Adipocyte (in vitro differentiated cells): ENCODE results near the gene SLC12A9.
"Not testable (repeated sequence)": the region's sequence is repeated elsewhere in the genome, so short reads cannot be mapped to it uniquely, and the experiment has no call there.

ENCODE experiments used
- DNase-seq: peaks from one replicate; pipeline ENCODE4 v3.0.0-alpha.2; 2015; ENCODE audit warnings: low read depth
- H3K27me3 ChIP-seq: replicated peaks from 2 replicates; pipeline ENCODE4 v1.7.0; 2013; ENCODE audit warnings: mild to moderate bottlenecking, low read length, moderate library complexity; ENCODE audit not compliant: control insufficient read depth, insufficient read depth
- H3K36me3 ChIP-seq: 2 replicates; pipeline ENCODE4 v1.7.0; 2013; ENCODE audit warnings: low read length, mild to moderate bottlenecking, moderate library complexity; ENCODE audit not compliant: control insufficient read depth, insufficient read depth, severe bottlenecking
- H3K4me1 ChIP-seq: 2 replicates; pipeline ENCODE4 v1.7.0; 2013; ENCODE audit warnings: mild to moderate bottlenecking, low read length, moderate library complexity; ENCODE audit not compliant: control insufficient read depth, insufficient read depth
- H3K4me3 ChIP-seq: 2 replicates; pipeline ENCODE4 v1.7.0; 2013; ENCODE audit warnings: mild to moderate bottlenecking, low read length, moderate library complexity
- H3K9ac ChIP-seq: 2 replicates; pipeline ENCODE4 v1.7.0; 2013; ENCODE audit warnings: mild to moderate bottlenecking, low read length, moderate library complexity
- H3K9me3 ChIP-seq: 2 replicates; pipeline ENCODE4 v1.7.0; 2013; ENCODE audit warnings: mild to moderate bottlenecking, low read length, moderate library complexity; ENCODE audit not compliant: control insufficient read depth

SLC12A9 gene

DNA sequence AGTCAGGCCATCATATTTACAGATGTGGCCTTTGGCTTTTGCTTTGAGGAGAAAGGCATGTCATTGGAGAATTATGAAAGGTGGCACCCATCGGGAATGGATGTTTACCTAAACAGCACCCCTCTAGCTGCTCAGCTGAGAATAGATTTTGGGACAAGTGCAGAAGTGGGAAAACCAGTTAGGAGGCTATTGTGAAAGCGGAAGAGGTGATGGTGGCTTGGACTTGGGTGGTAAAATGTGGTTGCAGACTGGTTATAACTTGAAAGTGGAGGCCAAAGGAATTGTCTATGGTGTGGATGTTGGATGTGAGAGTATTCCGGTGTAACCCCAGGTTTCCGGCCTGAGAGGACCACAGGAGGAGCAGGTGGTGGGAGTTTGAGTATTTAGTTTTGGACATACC is 5.2 kb upstream of the SLC12A9 start:
- no peak overlapping the region for H3K9ac ChIP-seq
- H3K4me3 ChIP-seq: no peak overlapping the region
- peaks cover 2% of the 10 kb centered on the region for H3K4me1 ChIP-seq
- no peaks in the 10 kb centered on the region for H3K36me3 ChIP-seq
- no peaks in the 10 kb centered on the region for H3K27me3 ChIP-seq
- no peaks in the 10 kb centered on the region for H3K9me3 ChIP-seq
- no peak for DNase-seq

DNA sequence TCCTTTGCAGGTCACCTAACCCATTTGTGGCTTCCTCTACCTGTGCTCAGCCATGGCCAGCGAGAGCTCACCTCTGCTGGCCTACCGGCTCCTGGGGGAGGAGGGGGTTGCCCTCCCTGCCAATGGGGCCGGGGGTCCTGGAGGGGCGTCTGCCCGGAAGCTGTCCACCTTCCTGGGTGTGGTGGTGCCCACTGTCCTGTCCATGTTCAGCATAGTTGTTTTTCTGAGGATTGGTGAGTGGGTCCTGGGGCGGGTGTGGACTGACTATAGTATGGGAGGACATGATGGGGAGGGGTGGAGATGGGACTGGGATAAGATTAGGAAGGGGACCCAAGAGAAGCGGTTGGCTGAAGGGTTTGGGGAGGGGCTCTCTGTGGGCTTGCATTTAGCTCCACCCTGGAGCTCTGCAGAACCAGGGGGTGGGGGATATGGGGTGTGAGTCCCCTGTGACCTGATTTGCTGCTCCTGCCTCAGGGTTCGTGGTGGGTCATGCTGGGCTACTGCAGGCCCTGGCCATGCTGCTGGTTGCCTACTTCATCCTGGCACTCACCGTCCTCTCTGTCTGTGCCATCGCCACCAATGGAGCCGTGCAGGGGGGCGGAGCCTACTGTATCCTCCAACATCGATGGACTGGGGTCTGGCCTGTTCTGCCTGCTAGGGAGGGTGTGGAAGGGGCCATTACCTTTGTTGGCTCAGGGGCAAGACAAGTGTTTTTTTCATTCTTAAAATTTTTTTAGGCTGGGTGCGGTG is 1.8 kb downstream of the SLC12A9 start:
- H3K4me1 ChIP-seq: peaks cover 8% of the 10 kb centered on the region
- no peak overlapping the region for H3K9ac ChIP-seq
- DNase-seq: no peak
- no peaks in the 10 kb centered on the region for H3K36me3 ChIP-seq
- no peaks in the 10 kb centered on the region for H3K27me3 ChIP-seq
- no peaks in the 10 kb centered on the region for H3K9me3 ChIP-seq
- no peak overlapping the region for H3K4me3 ChIP-seq

DNA sequence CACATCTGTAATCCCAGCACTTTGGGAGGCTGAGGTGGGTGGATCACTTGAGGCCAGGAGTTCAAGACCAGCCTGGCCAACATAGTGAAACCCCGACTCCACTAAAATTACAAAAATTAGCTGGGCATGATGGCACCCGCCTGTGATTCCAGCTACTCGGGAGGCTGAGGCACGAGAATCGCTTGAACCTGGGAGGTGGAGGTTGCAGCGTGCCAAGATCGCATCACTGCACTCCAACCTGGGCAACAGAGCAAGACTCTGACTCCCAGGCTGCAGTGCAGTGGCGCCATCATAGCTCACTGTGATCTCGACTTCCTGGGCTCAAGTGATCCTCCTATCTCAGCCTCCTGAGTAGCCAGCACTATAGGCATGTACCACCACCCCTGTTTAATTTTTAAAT is 2.4 kb downstream of the SLC12A9 start:
- not testable (repeated sequence) for H3K4me3 ChIP-seq, H3K9ac ChIP-seq, H3K36me3 ChIP-seq, DNase-seq, H3K4me1 ChIP-seq, H3K9me3 ChIP-seq, H3K27me3 ChIP-seq

DNA sequence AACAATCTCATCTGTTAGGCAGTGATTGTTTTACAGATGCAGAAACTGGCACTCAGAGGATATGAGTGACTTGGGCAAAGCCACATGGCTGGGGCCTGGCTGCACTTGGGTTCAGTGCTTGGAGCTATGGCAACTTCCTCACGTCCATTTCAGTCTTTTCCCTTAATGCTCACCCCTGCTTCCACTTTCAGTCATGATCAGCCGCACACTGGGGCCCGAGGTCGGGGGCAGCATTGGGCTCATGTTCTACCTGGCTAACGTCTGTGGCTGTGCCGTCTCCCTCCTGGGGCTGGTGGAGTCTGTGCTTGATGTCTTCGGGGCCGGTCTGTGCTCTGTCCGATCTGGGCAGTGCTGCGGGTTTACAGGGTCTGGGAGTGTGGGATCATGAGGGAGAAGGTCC is 3.0 kb downstream of the SLC12A9 start:
- H3K4me1 ChIP-seq: peaks cover 8% of the 10 kb centered on the region
- no peak for DNase-seq
- no peak overlapping the region for H3K9ac ChIP-seq
- no peaks in the 10 kb centered on the region for H3K27me3 ChIP-seq
- no peaks in the 10 kb centered on the region for H3K9me3 ChIP-seq
- H3K4me3 ChIP-seq: no peak overlapping the region
- H3K36me3 ChIP-seq: no peaks in the 10 kb centered on the region

DNA sequence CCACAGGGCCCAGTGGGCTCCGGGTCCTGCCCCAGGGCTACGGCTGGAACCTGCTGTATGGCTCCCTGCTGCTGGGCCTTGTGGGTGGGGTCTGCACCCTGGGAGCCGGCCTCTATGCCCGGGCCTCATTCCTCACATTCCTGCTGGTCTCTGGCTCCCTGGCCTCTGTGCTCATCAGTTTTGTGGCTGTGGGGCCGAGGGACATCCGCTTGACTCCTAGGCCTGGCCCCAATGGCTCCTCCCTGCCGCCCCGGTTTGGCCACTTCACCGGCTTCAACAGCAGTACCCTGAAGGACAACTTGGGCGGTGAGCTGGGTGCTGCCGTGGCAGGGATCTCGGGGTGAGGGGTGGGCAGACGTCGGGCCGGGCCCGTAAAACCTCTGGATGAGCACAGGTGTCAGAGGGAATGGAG is 4.4 kb downstream of the SLC12A9 start:
- Histone ChIP-seq H3K9me3 (no peaks in the 10 kb centered on the region), H3K36me3 (peaks cover 10% of the 10 kb centered on the region), H3K9ac (no peak overlapping the region), H3K4me1 (peaks cover 8% of the 10 kb centered on the region), H3K4me3 (no peak overlapping the region), H3K27me3 (no peaks in the 10 kb centered on the region)
- DNase-seq: no peak

DNA sequence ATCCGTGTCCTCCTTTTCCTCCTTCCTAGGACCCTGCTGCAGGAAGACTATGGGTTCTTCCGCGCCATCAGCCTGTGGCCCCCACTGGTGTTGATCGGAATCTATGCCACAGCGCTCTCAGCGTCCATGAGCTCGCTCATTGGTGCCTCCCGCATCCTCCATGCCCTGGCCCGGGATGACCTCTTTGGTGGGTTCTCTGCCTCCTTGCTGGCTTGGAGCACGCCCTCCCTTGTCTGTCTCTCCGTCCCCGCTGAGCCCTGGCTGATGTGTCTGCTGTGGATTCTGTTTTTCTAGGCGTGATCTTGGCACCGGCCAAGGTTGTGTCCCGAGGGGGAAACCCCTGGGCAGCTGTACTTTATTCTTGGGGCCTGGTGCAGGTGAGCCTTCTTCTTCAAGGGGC is 7.3 kb downstream of the SLC12A9 start:
- Histone ChIP-seq H3K4me3 (no peak overlapping the region), H3K4me1 (peaks cover 7% of the 10 kb centered on the region), H3K9me3 (no peaks in the 10 kb centered on the region), H3K36me3 (peaks cover 13% of the 10 kb centered on the region), H3K27me3 (no peaks in the 10 kb centered on the region), H3K9ac (no peak overlapping the region)
- no peak for DNase-seq

DNA sequence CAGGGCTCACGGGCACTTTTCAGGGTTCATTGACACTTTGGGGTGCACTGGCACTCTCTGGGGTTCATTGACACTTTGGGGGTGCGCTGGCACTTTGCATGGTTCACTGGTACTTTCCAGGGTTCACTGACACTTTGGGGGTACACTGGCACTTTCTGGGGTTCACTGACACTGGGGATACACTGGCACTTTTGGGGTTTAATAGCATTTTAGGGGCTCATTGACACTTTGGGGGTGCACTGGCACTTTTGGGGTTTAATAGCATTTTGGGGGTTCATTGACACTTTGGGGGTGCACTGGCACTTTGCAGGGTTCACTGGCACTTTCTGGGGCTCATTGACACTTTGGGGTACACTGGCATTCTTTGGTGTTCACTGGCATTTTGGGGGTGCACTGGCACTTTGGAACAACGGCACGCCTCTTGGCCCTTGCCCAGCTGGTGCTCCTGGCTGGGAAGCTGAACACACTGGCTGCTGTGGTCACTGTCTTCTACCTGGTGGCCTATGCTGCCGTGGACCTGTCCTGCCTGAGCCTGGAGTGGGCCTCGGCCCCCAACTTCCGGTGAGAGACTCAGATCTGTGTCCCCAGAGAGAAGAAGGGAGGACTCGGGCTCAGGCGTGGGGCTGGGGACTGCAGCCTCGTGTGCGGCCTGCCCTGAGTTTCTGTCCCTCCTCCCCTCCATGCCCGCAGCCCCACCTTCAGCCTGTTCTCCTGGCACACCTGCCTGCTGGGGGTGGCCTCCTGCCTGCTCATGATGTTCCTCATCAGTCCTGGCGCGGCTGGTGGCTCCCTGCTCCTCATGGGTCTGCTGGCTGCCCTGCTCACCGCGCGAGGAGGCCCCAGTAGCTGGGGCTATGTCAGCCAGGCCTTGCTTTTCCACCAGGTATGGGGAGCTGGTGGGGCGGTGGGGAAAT is 8.4 kb downstream of the SLC12A9 start:
- Histone ChIP-seq H3K27me3 (no peaks in the 10 kb centered on the region), H3K9ac (no peak overlapping the region), H3K9me3 (no peaks in the 10 kb centered on the region), H3K4me1 (peaks cover 7% of the 10 kb centered on the region), H3K4me3 (no peak overlapping the region), H3K36me3 (peaks cover 13% of the 10 kb centered on the region)
- DNase-seq: no peak

DNA sequence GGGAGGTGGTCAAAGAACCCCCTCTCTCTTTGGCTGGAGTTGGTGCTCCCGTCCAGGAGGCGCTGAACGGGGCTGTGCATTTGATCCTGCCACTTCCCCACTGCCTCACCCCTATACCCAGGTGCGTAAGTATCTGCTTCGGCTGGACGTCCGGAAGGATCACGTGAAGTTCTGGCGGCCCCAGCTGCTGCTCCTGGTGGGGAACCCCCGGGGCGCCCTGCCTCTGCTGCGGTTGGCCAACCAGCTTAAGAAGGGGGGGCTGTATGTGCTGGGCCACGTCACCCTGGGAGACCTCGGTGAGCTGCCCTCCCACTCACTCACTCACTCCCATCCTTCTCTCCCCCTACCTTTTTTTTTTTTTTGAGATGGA is 9.1 kb downstream of the SLC12A9 start:
- H3K4me3 ChIP-seq: no peak overlapping the region
- peaks cover 11% of the 10 kb centered on the region for H3K4me1 ChIP-seq
- peaks cover 13% of the 10 kb centered on the region for H3K36me3 ChIP-seq
- DNase-seq: no peak
- no peak overlapping the region for H3K9ac ChIP-seq
- H3K9me3 ChIP-seq: no peaks in the 10 kb centered on the region
- H3K27me3 ChIP-seq: no peaks in the 10 kb centered on the region

DNA sequence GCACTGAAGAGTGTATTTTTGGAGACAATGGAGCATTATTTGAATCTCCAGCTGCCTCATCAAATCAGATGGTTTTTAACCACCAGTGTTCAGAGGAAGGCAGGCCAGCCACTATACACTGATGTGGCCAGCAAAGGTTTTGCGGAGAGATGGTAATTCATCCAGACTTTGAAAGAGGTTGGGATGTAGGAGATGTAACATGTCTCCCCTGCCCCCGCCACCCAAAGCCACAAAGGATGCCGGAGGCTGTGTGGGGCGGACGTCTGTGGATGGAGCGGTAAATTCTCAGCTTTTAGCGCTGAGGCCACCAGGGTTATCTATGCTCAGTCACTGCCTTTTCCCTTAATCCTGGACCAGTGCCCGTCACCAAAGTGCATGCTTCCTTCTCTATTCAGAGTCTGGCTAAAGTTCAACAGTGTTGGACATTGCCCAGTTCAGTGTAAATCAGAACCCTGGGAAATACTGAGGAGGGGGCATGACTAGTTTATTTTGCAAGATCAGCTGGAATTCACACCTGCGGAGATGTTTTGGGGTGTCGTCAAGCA is 11.0 kb downstream of the SLC12A9 start:
- peaks cover 13% of the 10 kb centered on the region for H3K36me3 ChIP-seq
- no peaks in the 10 kb centered on the region for H3K27me3 ChIP-seq
- H3K4me1 ChIP-seq: peaks cover 15% of the 10 kb centered on the region
- H3K9ac ChIP-seq: no peak overlapping the region
- H3K9me3 ChIP-seq: no peaks in the 10 kb centered on the region
- DNase-seq: no peak
- no peak overlapping the region for H3K4me3 ChIP-seq

DNA sequence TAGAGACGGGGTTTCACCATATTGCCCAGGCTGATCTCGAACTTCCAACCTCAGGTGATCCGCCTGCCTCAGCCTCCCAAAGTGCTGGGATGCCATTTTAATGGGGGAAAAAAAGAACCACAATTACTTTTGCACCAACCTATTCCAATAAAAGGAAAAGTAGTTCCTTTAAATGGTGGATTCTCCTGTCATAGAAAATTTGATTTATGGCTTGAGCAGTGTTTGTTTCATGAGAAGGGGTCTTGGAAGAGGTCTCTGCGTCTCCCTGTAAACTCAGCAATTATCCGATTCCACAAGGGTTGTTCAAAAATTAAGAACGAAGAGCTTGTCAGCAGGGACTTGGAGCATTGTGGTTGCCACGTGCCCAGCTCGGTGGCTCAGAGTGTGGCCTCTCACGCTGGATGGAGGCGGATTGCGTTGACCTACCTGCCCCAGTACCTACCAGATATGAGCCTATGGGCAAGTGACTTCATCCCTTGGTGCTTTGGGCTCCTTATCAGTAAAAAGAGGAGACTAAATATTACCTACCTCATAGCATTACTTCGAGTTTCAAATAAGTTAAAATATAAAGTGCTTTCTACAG is 11.8 kb downstream of the SLC12A9 start:
- H3K9me3 ChIP-seq: no peaks in the 10 kb centered on the region
- no peak overlapping the region for H3K9ac ChIP-seq
- H3K4me3 ChIP-seq: no peak overlapping the region
- DNase-seq: no peak
- H3K36me3 ChIP-seq: peaks cover 13% of the 10 kb centered on the region
- peaks cover 22% of the 10 kb centered on the region for H3K4me1 ChIP-seq
- no peaks in the 10 kb centered on the region for H3K27me3 ChIP-seq

DNA sequence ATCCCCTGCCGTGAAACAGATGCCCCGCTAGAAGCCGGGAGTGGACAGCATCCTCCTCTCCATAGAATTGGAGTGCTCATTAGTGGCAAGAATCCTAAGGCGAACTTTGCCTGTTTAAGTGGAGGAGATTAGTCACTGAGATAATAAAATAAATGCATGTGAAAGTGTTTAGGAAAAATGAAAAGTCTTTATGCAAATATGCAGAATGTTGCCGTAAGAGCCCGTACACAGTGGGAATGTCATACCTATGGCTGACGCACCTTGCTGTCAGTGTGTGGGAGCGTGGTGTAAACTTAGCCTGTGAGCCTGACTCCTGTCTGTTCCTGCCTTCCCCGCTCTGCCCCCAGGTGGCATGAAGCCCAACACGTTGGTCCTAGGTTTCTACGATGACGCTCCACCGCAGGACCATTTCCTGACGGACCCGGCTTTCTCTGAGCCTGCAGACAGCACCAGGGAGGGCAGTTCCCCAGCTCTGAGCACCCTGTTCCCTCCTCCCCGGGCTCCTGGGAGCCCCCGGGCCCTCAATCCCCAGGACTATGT is 12.9 kb downstream of the SLC12A9 start:
- Histone ChIP-seq H3K9me3 (no peaks in the 10 kb centered on the region), H3K27me3 (no peaks in the 10 kb centered on the region), H3K36me3 (peaks cover 18% of the 10 kb centered on the region), H3K4me3 (no peak overlapping the region), H3K9ac (no peak overlapping the region), H3K4me1 (peaks cover 22% of the 10 kb centered on the region)
- no peak for DNase-seq
